ENCODE results near the gene PPIF. TPM values are rescaled to one million over a fixed set of nuclear protein-coding genes. Genes with fewer than 3 reads are reported as not detected.

PPIF gene
- total RNA-seq, 1 donor from 2014 or later: 35.9 TPM

GRCh38 chr10:79324032-79324695 lies 23.1 kb upstream of the PPIF start:
- H3K4me1 Mint-ChIP-seq (ENCODE audit: low read depth): no peaks in the 10 kb centered on the region
- TF ChIP-seq CTCF (IDR thresholded peaks at IDR 0.05; ENCODE audit: unreplicated experiment): no peak
- peaks cover 14% of the 10 kb centered on the region for H3K27me3 Mint-ChIP-seq
- H3K4me3 Mint-ChIP-seq (ENCODE audit: low read depth): no peak overlapping the region
- H3K27ac Mint-ChIP-seq: no peak overlapping the region
- H3K36me3 Mint-ChIP-seq (ENCODE audit: insufficient read depth): no peaks in the 10 kb centered on the region
- H3K9me3 Mint-ChIP-seq (ENCODE audit: low read depth): no peaks in the 10 kb centered on the region
- no peak for DNase-seq (ENCODE audit: low spot score, unreplicated experiment)

GRCh38 chr10:79326361-79327089 lies 20.7 kb upstream of the PPIF start:
- H3K9me3 Mint-ChIP-seq (ENCODE audit: low read depth): no peaks in the 10 kb centered on the region
- H3K4me1 Mint-ChIP-seq (ENCODE audit: low read depth): no peaks in the 10 kb centered on the region
- no peak for DNase-seq (ENCODE audit: low spot score, unreplicated experiment)
- H3K36me3 Mint-ChIP-seq (ENCODE audit: insufficient read depth): no peaks in the 10 kb centered on the region
- no peak overlapping the region for H3K4me3 Mint-ChIP-seq (ENCODE audit: low read depth)
- H3K27me3 Mint-ChIP-seq: peaks cover 12% of the 10 kb centered on the region
- no peak for TF ChIP-seq CTCF (IDR thresholded peaks at IDR 0.05; ENCODE audit: unreplicated experiment)
- H3K27ac Mint-ChIP-seq: no peak overlapping the region

- Mint-ChIP-seq H3K27me3 (peaks cover 12% of the 10 kb centered on the region), H3K36me3 (ENCODE audit: insufficient read depth) (no peaks in the 10 kb centered on the region), H3K9me3 (ENCODE audit: low read depth) (no peaks in the 10 kb centered on the region), H3K4me1 (ENCODE audit: low read depth) (no peaks in the 10 kb centered on the region), H3K4me3 (ENCODE audit: low read depth) (no peak overlapping the region), H3K27ac (no peak overlapping the region)
- DNase-seq (ENCODE audit: low spot score, unreplicated experiment): no peak
- TF ChIP-seq CTCF (IDR thresholded peaks at IDR 0.05; ENCODE audit: unreplicated experiment): no peak
Observed at GRCh38 chr10:79327090-79327457, 20.2 kb upstream of the PPIF start.

GRCh38 chr10:79328147-79328701 lies 19.0 kb upstream of the PPIF start:
- TF ChIP-seq CTCF (IDR thresholded peaks at IDR 0.05; ENCODE audit: unreplicated experiment): no peak
- Mint-ChIP-seq H3K4me3 (ENCODE audit: low read depth) (no peak overlapping the region), H3K4me1 (ENCODE audit: low read depth) (no peaks in the 10 kb centered on the region), H3K27me3 (peaks cover 12% of the 10 kb centered on the region), H3K36me3 (ENCODE audit: insufficient read depth) (no peaks in the 10 kb centered on the region), H3K9me3 (ENCODE audit: low read depth) (no peaks in the 10 kb centered on the region), H3K27ac (no peak overlapping the region)
- no peak for DNase-seq (ENCODE audit: low spot score, unreplicated experiment)

GRCh38 chr10:79328737-79329504 lies 18.3 kb upstream of the PPIF start:
- Mint-ChIP-seq H3K9me3 (ENCODE audit: low read depth) (no peaks in the 10 kb centered on the region), H3K27me3 (peaks cover 10% of the 10 kb centered on the region), H3K27ac (no peak overlapping the region), H3K4me3 (ENCODE audit: low read depth) (no peak overlapping the region), H3K4me1 (ENCODE audit: low read depth) (no peaks in the 10 kb centered on the region), H3K36me3 (ENCODE audit: insufficient read depth) (no peaks in the 10 kb centered on the region)
- no peak for DNase-seq (ENCODE audit: low spot score, unreplicated experiment)
- TF ChIP-seq CTCF (IDR thresholded peaks at IDR 0.05; ENCODE audit: unreplicated experiment): no peak
